Measurements from ENCODE around the gene CHST8.

CHST8 gene

GRCh38 chr19:33773704-33774624 lies 152.2 kb downstream of the CHST8 start:
- no peak for DNase-seq

DNA sequence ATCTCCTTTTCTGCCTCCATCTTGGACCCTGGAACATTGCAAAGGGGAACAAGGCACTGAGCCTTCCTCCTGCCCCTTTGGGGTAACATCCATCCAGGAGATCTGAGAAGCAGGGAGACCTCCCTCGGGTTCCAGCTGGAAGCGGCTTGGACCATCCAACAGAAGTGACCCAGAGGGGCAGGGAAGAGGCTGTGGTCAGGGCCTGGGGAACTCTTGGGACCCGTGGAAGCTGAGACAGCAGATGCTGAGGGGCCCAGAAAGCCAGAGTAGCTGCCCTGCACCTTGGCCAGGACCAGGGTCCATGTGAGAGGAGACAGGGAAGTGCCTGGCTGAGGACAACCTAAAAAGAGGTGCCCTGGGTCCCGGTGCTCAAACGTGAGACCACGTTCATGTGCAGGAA lies 153.0 kb downstream of the CHST8 start:
- DNase-seq = no peak

DNA sequence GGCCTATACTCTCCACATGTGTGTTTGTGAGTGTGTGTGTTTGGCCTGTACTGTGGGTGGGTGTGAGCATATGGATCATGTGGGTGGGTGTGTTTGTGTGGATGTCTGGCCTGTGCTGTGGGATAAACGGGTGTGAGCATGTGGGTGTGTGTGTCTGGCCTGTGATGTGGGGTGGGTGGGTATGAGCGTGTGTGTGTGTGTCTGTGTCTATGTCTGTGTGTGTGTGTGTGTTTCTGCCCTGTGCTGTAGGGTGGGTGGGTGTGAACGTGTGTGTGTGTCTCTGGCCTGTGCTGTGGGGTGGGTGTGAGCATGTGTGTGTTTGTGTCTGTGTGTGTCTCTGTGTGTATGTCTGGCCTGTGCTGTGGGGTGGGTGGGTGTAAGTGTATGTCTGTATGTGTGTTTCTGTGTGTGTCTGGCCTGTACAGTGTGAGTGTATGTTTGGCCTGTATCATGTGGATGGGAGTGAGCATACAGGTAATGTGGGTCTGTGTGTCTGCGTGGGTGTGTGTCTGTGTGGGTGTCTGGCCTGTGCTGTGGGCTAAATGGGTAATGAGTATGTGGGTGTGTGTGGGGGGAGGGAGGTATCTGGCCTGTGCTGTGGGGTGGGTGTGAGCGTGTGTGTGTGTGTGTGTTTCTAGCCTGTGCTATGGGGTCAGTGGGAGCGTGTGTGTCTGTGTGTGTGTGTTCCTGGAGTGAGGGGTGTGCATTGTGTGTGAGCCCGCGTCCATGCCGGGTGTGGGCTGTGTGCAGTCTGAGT lies 154.2 kb downstream of the CHST8 start:
- no peak for DNase-seq

DNA sequence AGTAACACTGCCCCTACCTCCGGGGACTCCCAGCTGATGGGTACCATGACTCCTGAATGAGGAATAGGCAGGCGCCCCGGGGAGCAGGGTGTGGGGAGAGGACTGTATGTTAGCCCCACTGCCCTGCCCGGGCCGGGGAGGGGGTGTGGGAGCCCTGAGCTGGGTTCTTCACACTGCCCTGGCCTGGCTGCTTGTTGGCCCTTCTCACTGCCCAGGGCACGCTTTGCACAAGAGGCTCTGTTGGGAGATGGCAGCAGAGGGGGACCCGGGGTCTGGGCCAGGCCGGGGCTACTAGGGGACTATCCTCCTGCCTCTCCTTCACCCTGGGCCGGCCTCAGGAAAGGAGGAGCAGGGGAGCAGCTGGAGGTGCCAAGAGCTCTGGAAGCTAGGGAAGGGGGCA lies 155.6 kb downstream of the CHST8 start:
- DNase-seq = no peak

DNA sequence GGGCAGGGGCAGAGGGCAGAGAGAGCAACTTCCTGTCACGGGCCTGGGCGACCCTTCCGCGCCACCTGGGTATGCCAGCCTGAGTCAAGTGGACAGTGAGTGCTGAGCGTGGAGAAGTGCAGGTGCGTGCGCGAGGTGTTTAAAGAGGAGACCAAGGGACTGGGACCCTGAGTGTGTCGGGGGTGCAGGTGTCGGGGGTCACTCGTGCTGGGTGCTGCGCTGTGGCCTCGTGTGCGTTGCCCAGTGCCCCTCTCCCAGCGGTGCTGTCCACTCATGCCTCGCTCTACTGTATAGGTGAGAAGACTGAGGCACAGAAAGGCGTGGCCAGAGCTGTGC lies 156.0 kb downstream of the CHST8 start:
- no peak for DNase-seq

GRCh38 chr19:33778089-33778791 lies 156.5 kb downstream of the CHST8 start:
- peak; percentile 49 to 75 for DNase-seq

GRCh38 chr19:33779849-33780248 lies 158.1 kb downstream of the CHST8 start:
- no peak for DNase-seq

- no peak for DNase-seq
These were observed 158.5 kb downstream of the CHST8 start for GRCh38 chr19:33780251-33780650.

DNA sequence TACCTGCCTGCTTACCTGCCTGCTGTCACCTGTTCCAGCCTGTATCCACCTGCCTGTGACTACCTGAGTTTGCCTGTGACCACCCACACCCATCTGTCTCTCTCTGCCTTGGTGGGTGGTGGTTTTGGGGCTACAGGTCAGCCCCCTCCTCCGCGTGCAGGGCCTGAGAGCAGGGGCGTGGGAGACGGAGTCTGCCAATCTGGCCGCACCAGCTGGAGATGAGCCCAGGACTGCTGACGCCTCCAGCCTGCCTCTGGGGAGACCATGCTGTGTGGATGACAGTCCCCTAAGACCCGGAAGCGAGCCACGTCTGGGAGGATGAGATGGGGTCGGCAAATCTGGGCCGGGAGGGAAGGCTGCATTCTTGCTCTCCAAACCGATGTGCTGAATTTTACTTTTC lies 159.0 kb downstream of the CHST8 start:
- no peak for DNase-seq

- DNase-seq = no peak
These were observed 159.7 kb downstream of the CHST8 start for GRCh38 chr19:33781415-33781935.

DNA sequence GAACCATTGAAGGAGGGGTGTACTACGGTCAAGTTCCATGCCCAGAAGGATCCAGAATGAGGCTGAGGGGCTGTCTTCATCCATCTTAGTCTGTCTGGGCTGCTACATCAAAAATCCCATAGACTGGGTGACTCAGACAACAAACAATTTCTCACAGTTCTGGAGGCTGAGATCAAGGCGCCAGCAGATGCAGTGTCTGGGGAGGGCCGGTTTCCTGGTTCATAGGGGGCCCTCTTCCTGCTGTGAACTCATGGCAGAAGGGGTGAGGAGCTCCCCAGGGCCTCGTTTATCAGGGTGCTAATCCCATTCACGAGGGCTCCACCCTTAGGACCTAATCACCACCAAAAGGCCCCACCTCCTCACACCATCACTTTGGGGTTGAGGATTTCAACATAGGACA lies 160.2 kb downstream of the CHST8 start:
- no peak for DNase-seq

DNA sequence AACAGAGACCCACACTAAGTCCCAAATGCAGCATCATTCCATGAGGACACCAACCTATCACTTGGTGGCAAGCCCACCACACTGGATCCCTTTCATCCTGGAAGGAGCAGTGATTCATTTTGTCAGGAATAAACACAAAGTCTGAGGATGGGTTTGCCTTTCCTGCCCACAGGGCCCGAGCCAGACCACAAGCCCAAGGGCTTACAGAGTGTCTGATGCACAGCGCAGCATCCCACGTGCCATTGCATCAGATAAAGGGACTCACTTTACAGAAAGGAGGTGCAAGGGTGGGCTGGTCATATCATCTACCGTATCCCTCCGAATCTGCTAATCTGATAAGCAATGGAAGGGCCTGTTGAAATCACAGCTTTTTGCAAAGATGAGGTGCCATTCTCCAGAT lies 162.7 kb downstream of the CHST8 start:
- DNase-seq = no peak

DNA sequence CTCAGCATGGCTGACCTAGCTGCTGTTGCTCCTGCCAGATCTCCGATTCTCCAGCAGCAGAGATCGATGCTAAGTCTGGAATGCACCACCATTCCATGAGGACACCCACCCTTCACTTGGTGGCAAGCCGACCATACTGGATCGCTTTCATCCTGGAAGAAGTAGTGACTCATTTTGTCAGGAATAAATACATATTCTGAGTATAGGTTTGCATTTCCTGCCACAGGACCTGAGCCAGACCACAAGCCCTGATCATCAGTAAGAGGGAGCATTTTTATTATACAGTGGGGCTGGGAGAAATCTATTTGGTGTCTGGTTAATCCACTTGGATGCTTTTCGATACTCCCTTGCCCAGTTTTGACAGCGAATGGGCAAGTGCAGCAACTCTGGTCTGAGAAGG lies 164.0 kb downstream of the CHST8 start:
- no peak for DNase-seq

GRCh38 chr19:33788676-33789075 lies 166.9 kb downstream of the CHST8 start:
- DNase-seq = no peak

DNA sequence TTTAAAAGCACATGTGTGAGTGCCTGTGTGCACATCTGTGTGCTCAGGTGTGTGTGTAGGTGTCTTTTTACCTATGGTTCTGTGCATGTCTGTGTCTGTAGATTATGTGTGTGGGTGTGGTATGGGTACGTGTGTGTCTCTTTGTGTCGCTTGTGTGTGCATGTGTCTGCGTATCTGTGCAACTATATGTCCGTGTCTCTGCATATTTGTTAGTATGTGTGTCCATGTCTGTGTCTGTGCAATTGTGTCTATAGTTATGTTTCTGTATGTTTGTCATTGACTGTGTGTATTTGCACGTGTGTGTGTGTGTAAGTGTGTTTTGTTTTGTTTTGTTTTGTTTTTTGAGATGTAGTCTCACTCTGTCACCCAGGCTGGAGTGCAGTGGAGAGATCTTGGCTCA lies 167.6 kb downstream of the CHST8 start:
- DNase-seq = no peak

- no peak for DNase-seq
These were observed 173.1 kb downstream of the CHST8 start for GRCh38 chr19:33794683-33795369.

- peak; percentile 59 to 67 for DNase-seq
These were observed 173.8 kb downstream of the CHST8 start for GRCh38 chr19:33795370-33796163.

DNA sequence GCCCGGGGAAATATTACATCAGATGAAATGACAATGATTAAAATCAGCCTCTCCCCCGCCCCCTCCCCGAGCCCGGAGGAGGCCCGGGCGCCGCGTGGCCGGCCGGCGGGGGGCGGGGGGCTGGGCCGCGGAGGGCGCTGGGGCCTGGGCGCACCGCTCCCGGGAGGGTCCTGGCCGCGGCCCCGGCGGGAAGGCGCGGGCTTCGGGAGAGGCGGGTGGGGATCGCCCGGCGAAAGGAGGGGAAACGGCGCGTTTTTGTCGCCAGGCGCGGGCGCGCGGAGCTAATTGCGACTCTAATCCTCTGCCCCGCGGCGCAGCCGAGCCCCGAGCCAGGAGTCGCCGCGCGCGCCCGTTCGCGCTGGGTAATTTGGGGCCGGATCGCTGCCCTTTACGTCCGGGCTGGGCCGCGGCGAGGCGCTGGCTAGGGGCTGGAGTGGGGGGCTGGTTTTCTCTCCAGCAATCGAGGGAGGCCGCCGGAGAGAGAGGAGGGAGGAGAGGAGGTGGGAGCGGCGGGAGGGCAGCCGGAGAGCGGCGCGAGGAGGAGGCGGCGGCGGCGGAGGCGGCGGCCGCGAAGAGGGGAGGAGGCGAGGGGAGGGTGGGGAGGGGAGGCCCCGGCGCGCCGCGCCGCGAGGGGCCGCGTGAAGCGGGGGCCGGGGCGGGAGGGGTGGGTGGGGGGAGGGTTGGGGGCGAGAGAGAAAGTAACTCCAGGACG lies 174.6 kb downstream of the CHST8 start, which contains the start of gene KCTD15:
TSS of gene KCTD15 (plus strand) at position 707 of the 712 bp plus-strand sequence. CDS start 3,585 bp downstream, outside the sequence.
- peak; percentile 62 to 67 for DNase-seq

- no peak for DNase-seq
These were observed 176.3 kb downstream of the CHST8 start for GRCh38 chr19:33797802-33798671.

DNA sequence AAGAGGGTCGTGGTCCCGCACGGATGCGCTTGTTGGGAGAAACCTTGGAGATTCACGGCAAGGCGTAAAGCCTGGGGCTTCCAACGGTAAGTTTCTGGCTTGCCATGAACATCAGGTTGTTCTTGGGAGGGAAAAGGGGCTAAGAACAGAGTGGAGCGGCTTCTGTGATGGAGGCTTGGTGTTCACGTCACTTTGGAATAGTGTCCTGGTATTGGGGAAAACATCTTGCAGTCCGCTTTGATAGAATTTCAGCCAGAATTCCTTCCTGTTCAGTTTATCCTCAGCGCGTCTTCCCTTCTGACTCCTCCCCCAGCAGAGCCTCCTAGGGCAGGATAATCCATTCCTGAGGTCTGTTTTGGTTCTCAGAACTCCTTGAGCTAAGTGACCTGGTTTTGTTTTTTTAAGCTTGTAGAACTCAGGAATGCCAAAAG lies 176.9 kb downstream of the CHST8 start:
- no peak for DNase-seq
